OCI-M1 (cell line): ENCODE measurements around the gene TSPOAP1.

Experiments
- DNase-seq: peaks from one replicate; lab custom pipeline; 2025; lab: John Stamatoyannopoulos, UW

TSPOAP1 gene

GRCh38 chr17:58328195-58329034, at the start of gene TSPOAP1:
Gene TSPOAP1, minus strand, starts transcription at chr17:58328795. Its CDS starts 875 bp downstream, at chr17:58327920.
- peak; percentile 91 for DNase-seq

GRCh38 chr17:58377661-58378060, 49.1 kb upstream of the TSPOAP1 start:
- no peak for DNase-seq

- no peak for DNase-seq
These were observed 48.6 kb upstream of the TSPOAP1 start for GRCh38 chr17:58377093-58377601.

GRCh38 chr17:58376472-58377000, 47.9 kb upstream of the TSPOAP1 start:
- DNase-seq = peak; percentile 27

GRCh38 chr17:58375811-58376210, 47.2 kb upstream of the TSPOAP1 start:
- DNase-seq = no peak

- DNase-seq = no peak
These were observed 46.7 kb upstream of the TSPOAP1 start for GRCh38 chr17:58375256-58375655.

GRCh38 chr17:58373923-58374322, 45.3 kb upstream of the TSPOAP1 start:
- DNase-seq = no peak

GRCh38 chr17:58373003-58373402, 44.4 kb upstream of the TSPOAP1 start:
- DNase-seq = no peak

- DNase-seq = no peak
These were observed 42.8 kb upstream of the TSPOAP1 start for GRCh38 chr17:58371300-58371950.

GRCh38 chr17:58370716-58371115, 42.1 kb upstream of the TSPOAP1 start:
- DNase-seq = no peak

- no peak for DNase-seq
These were observed 41.7 kb upstream of the TSPOAP1 start for GRCh38 chr17:58370309-58370708.

- no peak for DNase-seq
These were observed 40.8 kb upstream of the TSPOAP1 start for GRCh38 chr17:58369214-58370031.

GRCh38 chr17:58368860-58369213, 40.2 kb upstream of the TSPOAP1 start:
- no peak for DNase-seq

GRCh38 chr17:58367461-58367860, 38.9 kb upstream of the TSPOAP1 start:
- peak; percentile 76 for DNase-seq

GRCh38 chr17:58365980-58366595, 37.5 kb upstream of the TSPOAP1 start:
- DNase-seq = no peak

- no peak for DNase-seq
These were observed 36.8 kb upstream of the TSPOAP1 start for GRCh38 chr17:58365185-58365979.

GRCh38 chr17:58364270-58364942, 35.8 kb upstream of the TSPOAP1 start:
- peak; percentile 69 for DNase-seq

GRCh38 chr17:58363457-58364185, 35.0 kb upstream of the TSPOAP1 start:
- no peak for DNase-seq

GRCh38 chr17:58362368-58363014, 33.9 kb upstream of the TSPOAP1 start:
- no peak for DNase-seq
